ENCODE results near the gene ATP6V1G2. TPM values are rescaled to one million over a fixed set of nuclear protein-coding genes. Genes with fewer than 3 reads are reported as not detected.

The ATP6V1G2 gene
- total and polyA plus RNA-seq, 12 donors, result 0.87 to 6.6 (median 3.1) TPM

- 49 to 69% (median 61%) methylated on average over 2 of the region's 2 CpGs for WGBS, 4 donors
- intact Hi-C loops (cut with DNase I), result no loop called here
- H3K9me3 ChIP-seq (replicated peaks in 1 of 3), result no peaks in the 10 kb centered on the region
- H3K27me3 ChIP-seq, result no peaks in the 10 kb centered on the region
- no peak overlapping the region for H3K4me3 ChIP-seq
- DNase-seq, result no peak
- peaks cover 3 to 5% of the 10 kb centered on the region in 2 donors for H3K4me1 ChIP-seq (replicated peaks in 1 of 2)
- TF ChIP-seq POLR2A (IDR thresholded peaks at IDR 0.05) (no peak), CTCF (IDR thresholded peaks at IDR 0.05) (peak in 3 of 6 experiments; percentile 3 to 23 (median 15))
- H3K36me3 ChIP-seq (replicated peaks in 1 of 2), result no peaks in the 10 kb centered on the region
- peak overlapping the region in 2 of 5 donors; percentile 6 to 63 for H3K27ac ChIP-seq
These were observed 39.1 kb upstream of the ATP6V1G2 start for GRCh38 chr6:31585491-31585890.

GRCh38 chr6:31582230-31582643, 35.8 kb upstream of the ATP6V1G2 start, which contains the start of gene LTB:
Gene LTB (minus strand): TSS chr6:31582424. CDS start chr6:31582417, 7 bp downstream.
- TF ChIP-seq POLR2A (IDR thresholded peaks at IDR 0.05) (no peak), CTCF (IDR thresholded peaks at IDR 0.05) (no peak)
- intact Hi-C loops (cut with DNase I), result no loop called here
- Histone ChIP-seq H3K27ac (peak within 1 kb of the TSS in 4 of 5 donors; percentile 45 to 77 (median 68)), H3K36me3 (replicated peaks in 1 of 2) (no peaks in the 10 kb centered on the region), H3K27me3 (no peaks in the 10 kb centered on the region), H3K4me3 (peak within 1 kb of the TSS in 3 of 4 donors; percentile 54 to 63 (median 59)), H3K4me1 (replicated peaks in 1 of 2) (peaks cover 4 to 5% of the 10 kb centered on the region in 2 donors), H3K9me3 (replicated peaks in 1 of 3) (no peaks in the 10 kb centered on the region)
- WGBS, 4 donors, result 51 to 60% methylated on average over 3 of the region's 3 CpGs; no CpG with 5 or more reads in 2 of the 4 donors
- no peak for DNase-seq

- peak in 1 of 7 donors; percentile 27 for DNase-seq
- H3K36me3 ChIP-seq (replicated peaks in 1 of 2), result no peaks in the 10 kb centered on the region
- 22 to 28% (median 26%) methylated on average over 19 to 21 of the region's 21 CpGs for WGBS, 4 donors
- peak overlapping the region in 3 of 4 donors; percentile 54 to 63 (median 59) for H3K4me3 ChIP-seq
- H3K27ac ChIP-seq, result peak overlapping the region in 4 of 5 donors; percentile 45 to 77 (median 68)
- no peaks in the 10 kb centered on the region for H3K9me3 ChIP-seq (replicated peaks in 1 of 3)
- no peak for TF ChIP-seq CTCF (IDR thresholded peaks at IDR 0.05)
- no peak for TF ChIP-seq POLR2A (IDR thresholded peaks at IDR 0.05)
- intact Hi-C loops (cut with DNase I), result no loop called here
- H3K4me1 ChIP-seq (replicated peaks in 1 of 2), result peaks cover 4 to 5% of the 10 kb centered on the region in 2 donors
- H3K27me3 ChIP-seq, result no peaks in the 10 kb centered on the region
These were observed 35.2 kb upstream of the ATP6V1G2 start for GRCh38 chr6:31581434-31582229.

- Histone ChIP-seq H3K27me3 (no peaks in the 10 kb centered on the region), H3K4me1 (replicated peaks in 1 of 2) (peaks cover 4 to 5% of the 10 kb centered on the region in 2 donors), H3K4me3 (peak overlapping the region; percentile 54 to 73 (median 61)), H3K27ac (peak overlapping the region in 4 of 5 donors; percentile 45 to 77 (median 68)), H3K9me3 (replicated peaks in 1 of 3) (no peaks in the 10 kb centered on the region), H3K36me3 (replicated peaks in 1 of 2) (no peaks in the 10 kb centered on the region)
- TF ChIP-seq POLR2A (IDR thresholded peaks at IDR 0.05), result peak; percentile 6 to 61
- TF ChIP-seq CTCF (IDR thresholded peaks at IDR 0.05), result peak; percentile 78 to 98 (median 91)
- intact Hi-C loops (cut with DNase I), result no loop called here
- 0 to 1% (median 1%) methylated on average over 38 to 62 of the region's 62 CpGs for WGBS, 4 donors
- DNase-seq, result peak; percentile 79 to 91 (median 87)
These were observed 34.5 kb upstream of the ATP6V1G2 start for GRCh38 chr6:31580807-31581433.

Measured in adrenal gland (tissue), 12 donors.